Smooth muscle cell (in vitro differentiated cells): ENCODE measurements around the gene MTA2. TPM values are rescaled to one million over a fixed set of nuclear protein-coding genes. Genes with fewer than 3 reads are reported as not detected.

Source experiments
- DNase-seq: peaks from one replicate; lab custom pipeline; 2025; ENCODE audit not compliant: unreplicated experiment; lab: John Stamatoyannopoulos, UW
- H2AFZ ChIP-seq: fragments of 200-600 bp; sonication (generic); 2 replicates; pipeline ENCODE4 v1.6.0; 2016; ENCODE audit warnings: antibody characterized with exemption, low read depth, mild to moderate bottlenecking
- H3F3A ChIP-seq: fragments of 200-600 bp; sonication (generic); 2 replicates; pipeline ENCODE4 v1.6.0; 2017; ENCODE audit warnings: antibody characterized with exemption, low read depth
- H3K27ac ChIP-seq: fragments of 200-600 bp; sonication (generic); 2 replicates; pipeline ENCODE4 v1.5.1; 2016; ENCODE audit warnings: low read depth, mild to moderate bottlenecking
- H3K27me3 ChIP-seq: fragments of 200-600 bp; sonication (generic); 2 replicates; pipeline ENCODE4 v1.6.1; 2016; ENCODE audit warnings: low read depth, mild to moderate bottlenecking
- H3K36me3 ChIP-seq: fragments of 200-600 bp; sonication (generic); 2 replicates; pipeline ENCODE4 v1.5.1; 2016; ENCODE audit warnings: low read depth
- H3K4me1 ChIP-seq: fragments of 200-600 bp; sonication (generic); 2 replicates; pipeline ENCODE4 v1.5.1; 2016; ENCODE audit warnings: low read depth
- H3K4me2 ChIP-seq: fragments of 200-600 bp; sonication (generic); 2 replicates; pipeline ENCODE4 v1.6.0; 2016; ENCODE audit warnings: mild to moderate bottlenecking
- H3K4me3 ChIP-seq: fragments of 200-600 bp; sonication (generic); 2 replicates; pipeline ENCODE4 v1.5.1; 2016; ENCODE audit warnings: mild to moderate bottlenecking
- H3K79me2 ChIP-seq: fragments of 200-600 bp; sonication (generic); 2 replicates; pipeline ENCODE4 v1.6.0; 2016; ENCODE audit warnings: low read depth, mild to moderate bottlenecking
- H3K9ac ChIP-seq: fragments of 200-600 bp; sonication (generic); 2 replicates; pipeline ENCODE4 v1.6.0; 2016; ENCODE audit warnings: low read depth
- H3K9me3 ChIP-seq: fragments of 200-600 bp; sonication (generic); replicated peaks from 2 replicates; pipeline ENCODE4 v1.5.1; 2016; ENCODE audit warnings: low read depth
- H4K20me1 ChIP-seq: fragments of 200-600 bp; sonication (generic); 2 replicates; pipeline ENCODE4 v1.6.0; 2016; ENCODE audit warnings: low read depth
- WGBS: methylation state at CpG from one replicate; pipeline ENCODE4 v1.1.7; 2016; ENCODE audit warnings: low lambda C conversion rate; 5-methylcytosine and 5-hydroxymethylcytosine counted together
- polyA plus RNA-seq: library from polyadenylated mRNA; unstranded; fragments of >200 nt; fragmentation: Nextera tagmentation; extraction: Ambion mirVana; gene quantifications from 2 replicates; pipeline ENCODE4 v1.2.1, GENCODE V29; 2016
- total RNA-seq: library from RNA; depleted of rRNA; stranded (reverse); fragments of >200 nt; gene quantifications from 2 replicates; pipeline ENCODE4 v1.2.3, GENCODE V29; 2014
- TF ChIP-seq, protein P1 (sequence below): fragments of 200-600 bp; sonication (generic); IDR thresholded peaks from 2 replicates; pipeline ENCODE4 v1.5.1; 2017; ENCODE audit warnings: borderline replicate concordance, mild to moderate bottlenecking, antibody characterized with exemption; ENCODE audit not compliant: insufficient read depth, poor library complexity, severe bottlenecking

Gene MTA2
- total and polyA plus RNA-seq, 2 experiments from 2014 or later: 22.7 to 65.9 TPM

DNA sequence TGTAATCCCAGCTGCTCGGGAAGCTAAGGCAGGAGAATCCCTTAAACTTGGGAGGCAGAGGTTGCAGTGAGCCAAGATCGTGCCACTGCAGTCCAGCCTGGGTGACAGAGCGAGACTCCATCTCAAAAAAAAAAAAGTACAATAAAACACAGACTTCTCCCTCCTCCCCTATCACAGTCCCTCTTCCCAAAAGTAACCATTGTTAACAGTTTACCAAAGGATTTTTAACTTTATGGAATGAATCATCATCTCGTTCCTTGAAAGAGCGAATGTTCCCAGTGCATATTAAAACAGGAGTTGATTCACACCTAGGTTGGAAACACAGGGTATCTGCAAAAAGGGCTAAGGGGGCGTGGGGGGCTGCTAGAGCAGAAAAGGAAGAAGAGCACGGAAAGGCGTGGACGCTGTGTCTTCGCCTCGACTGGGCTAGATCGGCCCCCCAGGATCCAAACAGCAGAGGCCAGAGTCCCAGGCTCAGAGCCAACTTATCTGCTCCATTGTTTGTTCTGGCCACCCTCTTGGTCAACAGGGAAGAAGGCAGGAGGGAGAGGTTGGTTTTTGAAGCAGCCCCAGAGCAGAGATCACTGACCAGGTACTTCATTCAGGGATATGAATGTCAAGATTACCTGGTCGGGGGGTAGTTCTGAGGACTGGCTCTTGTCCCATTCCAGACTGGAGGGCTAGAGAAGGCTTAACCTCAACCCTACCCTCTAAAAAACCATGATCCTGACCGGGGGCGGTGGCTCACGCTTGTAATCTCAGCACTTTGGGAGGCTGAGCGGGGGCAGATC lies 52.9 kb downstream of the MTA2 start:
- H3K27ac ChIP-seq: peak overlapping the region; percentile 75

DNA sequence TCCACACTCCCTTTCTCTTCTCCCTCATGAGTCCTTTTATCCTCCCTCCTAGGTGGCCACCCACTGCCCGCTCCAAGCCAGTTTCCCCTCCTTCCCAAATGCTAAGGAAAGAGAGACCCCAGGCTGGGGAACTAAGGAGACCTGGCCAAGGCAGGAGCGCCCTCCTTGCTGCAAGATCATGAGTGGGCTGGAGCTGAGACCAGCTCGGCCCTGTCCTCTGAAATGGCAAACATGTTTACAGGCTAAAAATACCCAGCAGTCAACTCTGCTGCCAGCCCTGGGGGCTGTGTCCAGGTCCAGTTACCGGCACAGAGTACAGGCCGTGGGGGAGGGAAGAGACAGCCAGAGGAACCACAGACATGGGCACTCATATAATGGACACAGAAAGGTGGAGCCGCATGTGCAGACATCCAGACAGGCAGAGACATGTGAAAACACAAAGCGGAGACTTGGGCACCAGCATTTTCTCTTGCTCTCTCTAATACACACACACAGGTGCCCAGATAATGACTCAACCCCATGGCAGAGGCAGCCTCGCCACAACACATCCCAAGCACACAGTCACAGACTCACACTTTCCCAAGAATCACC lies 53.9 kb downstream of the MTA2 start:
- peaks cover 33% of the 10 kb centered on the region for H3K79me2 ChIP-seq

More for the DNA sequence above, 52.9 kb downstream of the MTA2 start:
- Histone ChIP-seq H3K9me3 (no peaks in the 10 kb centered on the region), H3K9ac (no peak overlapping the region), H3F3A (peaks cover 8% of the 10 kb centered on the region), H3K79me2 (peaks cover 23% of the 10 kb centered on the region), H3K4me3 (no peak overlapping the region), H3K36me3 (no peaks in the 10 kb centered on the region), H3K27me3 (no peaks in the 10 kb centered on the region), H3K4me2 (no peak overlapping the region), H4K20me1 (peaks cover 18% of the 10 kb centered on the region), H3K4me1 (peaks cover 39% of the 10 kb centered on the region), H2AFZ (no peak overlapping the region)
- no peak for DNase-seq
- 80% methylated on average over 17 of the region's 17 CpGs for WGBS
- TF ChIP-seq, protein P1, sequence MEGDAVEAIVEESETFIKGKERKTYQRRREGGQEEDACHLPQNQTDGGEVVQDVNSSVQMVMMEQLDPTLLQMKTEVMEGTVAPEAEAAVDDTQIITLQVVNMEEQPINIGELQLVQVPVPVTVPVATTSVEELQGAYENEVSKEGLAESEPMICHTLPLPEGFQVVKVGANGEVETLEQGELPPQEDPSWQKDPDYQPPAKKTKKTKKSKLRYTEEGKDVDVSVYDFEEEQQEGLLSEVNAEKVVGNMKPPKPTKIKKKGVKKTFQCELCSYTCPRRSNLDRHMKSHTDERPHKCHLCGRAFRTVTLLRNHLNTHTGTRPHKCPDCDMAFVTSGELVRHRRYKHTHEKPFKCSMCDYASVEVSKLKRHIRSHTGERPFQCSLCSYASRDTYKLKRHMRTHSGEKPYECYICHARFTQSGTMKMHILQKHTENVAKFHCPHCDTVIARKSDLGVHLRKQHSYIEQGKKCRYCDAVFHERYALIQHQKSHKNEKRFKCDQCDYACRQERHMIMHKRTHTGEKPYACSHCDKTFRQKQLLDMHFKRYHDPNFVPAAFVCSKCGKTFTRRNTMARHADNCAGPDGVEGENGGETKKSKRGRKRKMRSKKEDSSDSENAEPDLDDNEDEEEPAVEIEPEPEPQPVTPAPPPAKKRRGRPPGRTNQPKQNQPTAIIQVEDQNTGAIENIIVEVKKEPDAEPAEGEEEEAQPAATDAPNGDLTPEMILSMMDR: no peak

DNA sequence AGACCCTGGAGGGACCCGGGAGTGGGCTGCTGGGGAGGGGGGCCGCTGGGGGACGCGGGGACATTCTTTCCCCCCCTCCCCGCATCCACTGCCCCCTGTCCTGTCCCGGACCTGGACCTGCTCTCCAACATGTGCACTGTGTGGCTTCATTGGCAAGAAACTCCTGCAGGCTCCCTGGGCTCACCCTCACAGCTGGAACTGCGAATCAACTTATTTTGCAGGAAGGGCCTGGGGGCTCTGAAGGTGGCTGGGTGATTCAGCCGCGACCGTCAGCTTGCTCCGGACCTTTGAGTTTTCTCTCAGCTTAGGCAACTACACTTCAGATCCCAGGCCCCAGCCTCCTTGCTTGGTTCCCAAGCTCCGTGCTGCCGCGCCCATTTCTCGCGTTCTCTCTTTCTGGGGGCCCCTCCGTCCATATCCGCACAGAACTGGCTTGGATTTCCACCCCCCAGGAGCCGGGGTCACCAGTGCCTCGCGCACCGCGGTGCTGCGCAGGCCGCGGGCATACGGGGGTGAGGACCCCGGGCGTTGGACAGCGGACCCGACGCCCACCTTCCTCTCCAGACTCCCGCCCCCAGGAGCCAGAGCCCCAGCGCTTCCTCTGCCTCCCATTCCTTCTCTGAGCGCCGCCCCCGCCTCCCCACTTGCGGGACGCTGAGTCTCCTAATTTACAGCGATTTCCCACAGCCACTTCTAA lies 54.6 kb downstream of the MTA2 start:
- no peak for DNase-seq
- Histone ChIP-seq H3K27ac (peak overlapping the region; percentile 75), H3K4me2 (peak overlapping the region; percentile 93), H3K9ac (peak overlapping the region; percentile 70), H3K36me3 (no peaks in the 10 kb centered on the region), H3F3A (peaks cover 3% of the 10 kb centered on the region), H3K9me3 (no peaks in the 10 kb centered on the region), H2AFZ (peak overlapping the region; percentile 42), H3K27me3 (no peaks in the 10 kb centered on the region), H3K4me1 (peaks cover 38% of the 10 kb centered on the region), H3K79me2 (peaks cover 40% of the 10 kb centered on the region), H3K4me3 (peak overlapping the region; percentile 76), H4K20me1 (peaks cover 34% of the 10 kb centered on the region)
- TF ChIP-seq, protein P1: no peak
- WGBS: 1% methylated on average over 35 of the region's 40 CpGs

More for the DNA sequence above, 53.9 kb downstream of the MTA2 start:
- H3K9ac ChIP-seq: peak overlapping the region; percentile 70
- no peak overlapping the region for H2AFZ ChIP-seq
- H3K27me3 ChIP-seq: no peaks in the 10 kb centered on the region
- H4K20me1 ChIP-seq: peaks cover 27% of the 10 kb centered on the region
- WGBS: 36% methylated on average over 8 of the region's 8 CpGs
- peaks cover 37% of the 10 kb centered on the region for H3K4me1 ChIP-seq
- H3K4me2 ChIP-seq: peak overlapping the region; percentile 93
- no peak for DNase-seq
- no peaks in the 10 kb centered on the region for H3K9me3 ChIP-seq
- H3K27ac ChIP-seq: peak overlapping the region; percentile 75
- peak overlapping the region; percentile 76 for H3K4me3 ChIP-seq
- TF ChIP-seq, protein P1: no peak
- peaks cover 7% of the 10 kb centered on the region for H3F3A ChIP-seq
- no peaks in the 10 kb centered on the region for H3K36me3 ChIP-seq
